HG02571 (cell line): ENCODE results near the gene CATSPERD.

Source experiments
- ATAC-seq: cut with Tn5 transposase; IDR thresholded peaks from one replicate; pipeline ENCODE4 v1.9.1; 2021; ENCODE audit warnings: mild to moderate bottlenecking, moderate library complexity; ENCODE audit not compliant: unreplicated experiment

Gene CATSPERD

DNA sequence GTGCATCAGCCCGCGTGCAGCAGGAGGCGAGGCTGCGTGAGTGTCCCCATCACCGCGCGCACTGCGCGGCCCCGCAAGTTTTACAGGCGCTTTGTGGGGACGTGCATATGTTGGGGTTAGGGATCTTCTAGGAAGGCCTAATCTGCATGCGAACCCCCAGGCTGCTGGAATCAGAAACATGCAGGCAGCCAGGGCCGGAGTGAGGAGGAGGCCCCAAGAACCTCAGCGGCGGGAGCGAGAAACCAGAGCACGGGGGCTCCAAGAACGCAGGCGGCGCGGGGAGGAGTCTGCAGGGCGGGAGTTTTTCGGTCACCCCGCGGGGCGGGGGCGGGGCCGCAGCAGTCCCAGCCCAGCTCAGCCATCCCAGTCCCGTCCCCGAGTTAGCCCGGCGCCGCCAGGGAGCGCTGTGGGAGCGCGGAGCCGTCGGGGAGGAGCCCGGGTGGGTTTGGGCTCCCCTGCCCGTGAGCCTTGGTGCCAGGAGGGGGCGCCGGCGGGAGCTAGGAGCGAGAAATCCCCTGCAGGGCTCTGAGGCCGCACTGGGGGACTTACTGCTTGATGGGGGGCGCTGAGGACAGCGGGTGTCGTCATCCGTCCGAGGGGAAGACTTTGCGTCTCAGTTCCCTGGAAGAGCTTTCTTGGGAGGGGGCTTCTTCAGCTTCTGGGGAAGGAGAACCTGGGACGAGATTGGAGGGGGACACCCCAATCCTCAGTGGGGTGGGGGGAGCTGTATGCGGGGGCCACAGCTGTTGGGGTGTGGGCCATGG is 83.5 kb downstream of the CATSPERD start:
- peak; percentile 59 for ATAC-seq

GRCh38 chr19:5804516-5805461 is 84.4 kb downstream of the CATSPERD start, which contains the start of gene NRTN:
NRTN (plus strand) TSS chr19:5805067; CDS start chr19:5824166, 19,099 bp downstream.
- no peak for ATAC-seq

- no peak for ATAC-seq
These were observed 85.2 kb downstream of the CATSPERD start for GRCh38 chr19:5805462-5806132.

GRCh38 chr19:5806133-5806489 is 85.7 kb downstream of the CATSPERD start:
- ATAC-seq = no peak

GRCh38 chr19:5806905-5807304 is 86.5 kb downstream of the CATSPERD start:
- no peak for ATAC-seq

DNA sequence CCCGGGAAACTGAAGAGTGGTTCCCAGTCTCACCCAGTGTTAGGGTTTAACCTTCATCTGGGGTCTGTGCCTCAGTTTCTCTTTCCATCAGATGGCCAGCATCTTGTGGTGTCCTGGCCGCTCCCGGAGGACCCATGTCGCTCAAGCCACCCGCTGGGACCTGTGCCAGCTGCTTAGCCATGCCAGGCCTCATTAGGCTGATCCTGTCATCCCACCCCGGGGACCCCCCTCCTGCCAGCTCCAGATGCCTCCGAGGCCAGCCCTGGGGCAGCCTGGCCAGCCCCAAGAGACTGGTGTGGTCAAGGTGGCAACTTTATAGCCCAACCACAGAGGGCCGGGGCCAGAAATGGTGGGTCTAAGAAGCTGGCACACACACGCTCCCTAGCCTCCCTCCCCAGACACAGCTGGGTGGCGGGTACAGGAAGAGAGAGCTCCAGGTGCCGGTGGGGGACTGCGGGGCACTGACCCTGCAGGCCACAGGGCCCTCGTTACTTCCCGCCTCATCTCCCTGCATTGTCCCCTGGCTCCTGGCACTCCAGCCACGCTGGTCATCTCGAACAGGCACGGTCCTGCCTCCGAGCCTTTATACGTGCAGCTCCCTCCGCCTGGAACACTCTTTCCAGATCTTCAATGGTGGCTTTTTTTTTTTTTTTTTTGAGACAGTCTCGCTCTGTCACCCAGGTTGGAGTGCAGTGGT is 87.8 kb downstream of the CATSPERD start:
- ATAC-seq = no peak

DNA sequence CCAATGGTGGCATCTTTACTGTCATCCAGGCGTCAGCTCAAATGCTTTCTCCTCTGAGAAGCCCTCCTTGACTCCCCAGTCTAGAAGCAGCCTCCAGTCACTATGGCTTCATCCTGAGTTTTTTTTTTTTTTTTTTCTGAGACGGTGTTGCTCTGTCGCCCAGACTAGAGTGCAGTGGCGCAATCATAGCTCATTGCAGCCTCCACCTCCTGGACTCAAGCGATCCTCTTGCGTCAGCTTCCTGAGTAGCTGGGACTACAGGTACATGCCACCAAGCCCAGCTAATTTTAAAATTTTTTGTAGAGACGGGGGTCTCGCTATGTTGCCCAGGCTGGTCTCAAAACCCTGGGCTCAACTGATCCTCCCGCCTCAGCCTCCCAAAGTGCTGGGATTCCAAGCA is 88.6 kb downstream of the CATSPERD start:
- ATAC-seq = no peak

DNA sequence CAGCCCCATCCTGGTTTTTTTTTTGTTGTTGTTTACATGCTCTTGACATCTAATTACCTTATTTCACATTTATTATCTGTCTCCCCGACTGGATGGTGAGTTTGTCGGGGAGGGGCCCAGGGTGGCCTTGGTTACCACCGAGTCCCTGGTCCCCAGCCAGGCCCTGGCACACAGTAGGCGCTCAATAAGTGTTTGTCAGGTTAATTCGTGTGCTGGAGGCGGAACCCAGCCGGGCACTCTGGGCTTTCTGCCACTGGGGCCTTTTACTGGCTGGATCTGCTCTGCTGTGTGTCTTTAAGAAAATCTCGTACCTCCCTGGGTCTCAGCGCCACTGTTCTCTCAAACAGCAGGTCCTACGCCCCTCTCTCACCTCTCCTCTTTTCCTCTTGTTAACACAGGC is 89.0 kb downstream of the CATSPERD start:
- ATAC-seq = no peak

DNA sequence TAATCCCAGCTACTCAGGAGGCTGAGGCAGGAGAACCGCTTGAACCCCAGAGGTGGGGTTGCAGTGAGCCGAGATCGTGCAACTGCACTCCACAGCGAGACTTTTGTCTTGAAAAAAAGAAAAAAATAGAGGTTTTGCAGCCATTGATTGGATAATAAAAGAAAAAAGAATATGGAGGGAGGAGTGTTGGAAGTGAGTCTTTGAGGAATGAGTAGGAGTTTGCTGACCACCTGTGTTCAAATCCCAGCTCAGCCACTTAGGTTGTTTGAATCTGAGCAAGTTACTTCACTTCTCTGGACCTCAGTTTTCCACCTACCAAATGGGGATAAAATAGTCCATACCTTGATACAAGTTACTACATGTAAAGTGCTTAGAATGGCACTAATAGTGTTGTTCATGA is 90.7 kb downstream of the CATSPERD start:
- no peak for ATAC-seq

- ATAC-seq = no peak
These were observed 93.8 kb downstream of the CATSPERD start for GRCh38 chr19:5814123-5814851.

DNA sequence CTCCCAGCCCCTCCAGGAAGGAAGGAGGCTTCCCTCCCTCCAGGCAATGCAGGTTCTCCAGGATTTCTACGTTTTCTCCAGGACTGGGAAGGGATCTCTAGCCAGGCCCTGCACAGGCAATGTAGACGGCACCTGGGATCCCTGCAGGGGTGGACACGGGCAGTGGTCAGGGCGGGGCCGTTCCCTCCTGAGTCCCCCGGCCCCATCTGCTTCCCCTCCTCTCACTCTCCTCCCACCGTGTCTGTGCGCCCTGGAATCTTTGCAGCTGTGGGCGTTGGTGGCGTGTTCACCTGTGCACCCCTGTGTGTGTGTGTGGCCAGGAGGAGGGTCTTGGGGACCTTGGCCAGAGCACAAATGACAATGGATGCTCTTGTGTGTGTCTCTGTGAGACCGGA is 94.4 kb downstream of the CATSPERD start:
- no peak for ATAC-seq

- ATAC-seq = no peak
These were observed 96.8 kb downstream of the CATSPERD start for GRCh38 chr19:5817218-5817617.

DNA sequence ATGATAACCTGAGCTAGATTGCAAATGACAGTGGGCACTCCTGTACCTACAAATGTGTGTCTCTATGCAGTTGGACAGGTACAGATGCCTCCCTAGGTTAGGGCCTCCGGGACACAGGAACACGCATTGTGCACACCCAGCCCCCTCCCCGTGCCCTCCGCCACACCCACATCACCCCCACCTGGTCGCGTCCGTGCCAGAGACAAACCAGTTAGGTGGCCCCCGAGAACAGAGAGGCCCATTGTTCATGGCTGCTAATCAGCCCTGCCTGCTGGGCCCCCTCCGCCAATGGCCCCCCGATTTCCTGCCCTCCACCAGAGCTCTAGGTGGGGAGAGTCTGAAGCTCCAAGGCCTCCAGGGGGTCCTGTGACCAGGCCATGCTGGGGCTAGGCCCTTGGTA is 98.2 kb downstream of the CATSPERD start:
- ATAC-seq = no peak

- no peak for ATAC-seq
These were observed 100.3 kb downstream of the CATSPERD start for GRCh38 chr19:5820785-5821184.

GRCh38 chr19:5821521-5822180 is 101.2 kb downstream of the CATSPERD start:
- ATAC-seq = no peak

- no peak for ATAC-seq
These were observed 101.9 kb downstream of the CATSPERD start for GRCh38 chr19:5822181-5822844.

DNA sequence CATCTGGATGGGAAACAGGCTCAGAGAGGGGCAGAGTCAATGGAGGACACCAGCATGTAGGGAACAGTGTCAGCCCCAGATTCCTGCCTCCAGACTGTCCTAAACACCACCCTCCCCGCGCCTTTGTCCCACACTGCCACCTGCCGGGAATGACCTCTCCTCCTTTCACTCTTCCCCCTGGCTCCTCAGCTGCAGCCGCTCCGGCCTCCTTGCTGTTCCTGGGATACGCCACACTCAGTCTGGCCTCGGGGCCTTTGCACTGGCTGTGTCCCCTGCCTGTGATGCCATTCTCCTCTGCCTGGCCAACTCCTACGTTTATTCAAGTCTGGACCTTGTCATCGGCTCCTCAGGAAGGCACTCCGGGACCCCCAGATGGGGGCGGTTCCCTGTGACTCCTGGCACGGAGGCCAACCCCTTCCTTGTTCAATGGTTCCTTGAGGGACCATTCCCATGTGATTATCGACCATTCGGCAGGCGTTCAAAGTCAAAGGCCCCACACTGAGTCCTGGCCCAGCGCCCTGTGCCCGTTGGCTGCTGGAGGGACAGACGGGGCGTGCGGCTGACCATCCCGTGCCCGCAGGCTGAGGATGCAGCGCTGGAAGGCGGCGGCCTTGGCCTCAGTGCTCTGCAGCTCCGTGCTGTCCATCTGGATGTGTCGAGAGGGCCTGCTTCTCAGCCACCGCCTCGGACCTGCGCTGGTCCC is 103.3 kb downstream of the CATSPERD start:
- ATAC-seq = no peak

- ATAC-seq = no peak
These were observed 104.3 kb downstream of the CATSPERD start for GRCh38 chr19:5824751-5825150.
